ENCODE measurements around the gene SIGLEC5. TPM values are rescaled to one million over a fixed set of nuclear protein-coding genes. Genes with fewer than 3 reads are reported as not detected.

Gene SIGLEC5
- total and polyA plus RNA-seq, 2 experiments from 2014 or later = not detected

- TF ChIP-seq ZNF462 (CRISPR knock-in tag; IDR thresholded peaks at IDR 0.05) (no peak), REST (IDR thresholded peaks at IDR 0.05; ENCODE audit: unreplicated experiment) (no peak), EZH2 (IDR thresholded peaks at IDR 0.05; ENCODE audit: low read depth, unreplicated experiment) (no peak), ZNF331 (CRISPR knock-in tag; IDR thresholded peaks at IDR 0.05; ENCODE audit: low read depth) (no peak), CTCF (conservative IDR thresholded peaks at IDR 0.05; ENCODE audit: low read depth in 2 of 2) (no peak), CREB1 (CRISPR knock-in tag; IDR thresholded peaks at IDR 0.05; ENCODE audit: low read depth) (no peak), JUNB (IDR thresholded peaks at IDR 0.05; ENCODE audit: unreplicated experiment) (no peak)
These were observed 27.9 kb downstream of the SIGLEC5 start (continued) for GRCh38 chr19:51602189-51602854.
